GM21825 (cell line): ENCODE results near the gene BARHL2.

Source experiments
- ATAC-seq: cut with Tn5 transposase; IDR thresholded peaks from one replicate; pipeline ENCODE4 v1.9.1; 2021; ENCODE audit warnings: mild to moderate bottlenecking, moderate library complexity; ENCODE audit not compliant: unreplicated experiment

BARHL2 gene

GRCh38 chr1:90710579-90711536, 6.2 kb downstream of the BARHL2 start:
- no peak for ATAC-seq

- no peak for ATAC-seq
These were observed 7.6 kb downstream of the BARHL2 start for GRCh38 chr1:90709535-90709934.

GRCh38 chr1:90708826-90709225, 8.3 kb downstream of the BARHL2 start:
- ATAC-seq, result no peak

DNA sequence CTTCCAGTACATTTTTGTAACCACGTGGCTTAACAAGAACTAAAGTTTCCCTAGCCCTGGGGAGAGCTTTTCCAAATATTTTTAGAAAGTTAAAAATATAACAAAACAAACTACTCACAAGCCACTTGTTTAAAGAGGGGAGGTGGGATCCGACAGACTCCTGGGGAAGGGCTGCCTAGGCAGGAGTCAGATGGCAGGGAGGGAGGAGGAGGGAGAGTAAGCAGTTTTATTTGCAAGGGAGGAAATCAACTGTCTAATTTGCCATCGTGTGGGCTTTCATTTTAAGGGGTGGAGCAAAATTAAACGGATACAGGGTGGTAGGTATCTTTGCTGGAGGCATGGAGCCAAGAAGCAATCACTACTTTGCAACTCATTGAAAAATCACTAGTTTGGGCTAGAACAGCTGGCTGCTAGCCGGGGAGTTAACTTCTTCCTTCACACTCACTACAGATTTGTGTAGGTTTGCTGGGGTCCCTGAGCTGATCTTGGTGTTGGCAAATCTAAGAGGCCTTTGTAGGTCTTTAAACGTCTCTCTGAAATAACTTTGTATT, 8.8 kb downstream of the BARHL2 start:
- ATAC-seq, result no peak

- ATAC-seq, result no peak
These were observed 9.8 kb downstream of the BARHL2 start for GRCh38 chr1:90707363-90707710.

GRCh38 chr1:90706437-90707362, 10.4 kb downstream of the BARHL2 start:
- no peak for ATAC-seq

DNA sequence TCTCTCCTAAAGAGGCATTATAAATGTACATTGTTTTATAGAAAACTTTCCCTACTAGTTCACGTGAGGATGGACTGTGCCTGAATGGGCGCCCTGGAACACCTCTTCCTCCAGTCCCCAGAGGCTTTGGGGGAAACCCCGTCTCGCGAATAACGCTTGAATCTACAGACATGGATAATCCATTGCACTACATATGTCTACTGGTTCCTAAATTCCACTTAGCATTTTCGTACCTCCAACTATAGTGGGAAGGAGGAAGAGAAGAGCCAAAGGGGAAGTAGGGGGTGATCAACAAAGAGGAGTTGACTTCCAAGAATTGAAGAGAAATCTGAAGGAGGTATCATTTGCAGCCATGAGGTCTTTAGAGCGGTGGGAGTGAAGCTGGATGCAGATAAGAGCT, 11.1 kb downstream of the BARHL2 start:
- ATAC-seq, result no peak

DNA sequence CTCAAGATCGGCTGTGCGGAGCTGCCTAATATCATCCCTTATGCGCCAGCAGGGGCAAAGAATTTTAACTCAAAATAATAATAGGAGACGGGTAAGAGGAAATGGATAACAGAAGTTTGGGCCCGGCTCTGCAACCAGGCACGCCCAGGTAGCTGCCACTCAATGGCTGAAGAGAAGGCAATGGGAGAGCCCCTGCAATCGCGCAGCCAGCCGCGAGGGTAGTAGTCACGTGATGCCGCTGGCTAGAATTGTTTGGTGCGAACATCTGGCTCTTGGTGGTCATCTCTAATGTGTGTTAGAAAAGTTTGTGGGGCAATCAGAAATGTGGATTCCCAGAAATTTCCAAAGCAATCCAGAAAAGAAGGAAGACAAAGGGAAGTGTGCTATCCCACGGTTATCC, 12.3 kb downstream of the BARHL2 start:
- ATAC-seq, result no peak

DNA sequence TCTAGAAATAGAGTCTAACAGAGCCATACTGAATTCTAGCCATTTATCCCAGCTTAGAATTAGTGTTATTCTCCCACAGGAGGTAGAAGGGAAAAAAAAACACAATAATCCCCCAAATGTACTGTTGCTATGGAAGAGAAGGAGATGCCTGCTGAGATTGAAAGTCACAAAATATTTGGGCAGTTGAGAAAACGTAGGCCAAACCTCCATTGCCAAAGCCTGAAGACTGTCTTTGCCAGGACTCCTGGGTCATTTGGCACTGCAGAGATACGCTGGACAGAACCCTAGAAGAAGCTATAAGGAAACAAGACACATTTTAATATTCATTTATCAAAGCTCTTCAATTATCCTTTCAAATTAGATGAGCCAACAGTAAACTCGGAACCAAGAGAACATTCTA, 22.3 kb downstream of the BARHL2 start:
- no peak for ATAC-seq

DNA sequence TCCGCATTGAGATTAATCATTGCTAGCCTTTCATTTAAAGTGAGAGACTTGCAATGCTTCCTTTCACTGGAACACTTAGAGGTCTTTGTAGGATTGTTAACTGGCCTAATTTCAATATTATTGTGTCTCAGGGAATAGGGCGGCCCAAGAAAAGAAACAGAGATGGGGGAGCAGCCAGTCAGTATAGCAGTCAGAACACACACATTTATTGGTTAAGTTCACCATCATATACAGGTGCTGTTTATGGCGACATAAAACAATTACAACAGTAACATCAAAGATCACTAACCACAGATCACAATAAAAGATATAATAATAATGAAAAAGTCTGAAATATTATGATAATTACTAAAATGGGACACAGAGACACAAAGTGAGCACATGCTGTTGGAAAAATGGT, 29.4 kb downstream of the BARHL2 start:
- no peak for ATAC-seq

DNA sequence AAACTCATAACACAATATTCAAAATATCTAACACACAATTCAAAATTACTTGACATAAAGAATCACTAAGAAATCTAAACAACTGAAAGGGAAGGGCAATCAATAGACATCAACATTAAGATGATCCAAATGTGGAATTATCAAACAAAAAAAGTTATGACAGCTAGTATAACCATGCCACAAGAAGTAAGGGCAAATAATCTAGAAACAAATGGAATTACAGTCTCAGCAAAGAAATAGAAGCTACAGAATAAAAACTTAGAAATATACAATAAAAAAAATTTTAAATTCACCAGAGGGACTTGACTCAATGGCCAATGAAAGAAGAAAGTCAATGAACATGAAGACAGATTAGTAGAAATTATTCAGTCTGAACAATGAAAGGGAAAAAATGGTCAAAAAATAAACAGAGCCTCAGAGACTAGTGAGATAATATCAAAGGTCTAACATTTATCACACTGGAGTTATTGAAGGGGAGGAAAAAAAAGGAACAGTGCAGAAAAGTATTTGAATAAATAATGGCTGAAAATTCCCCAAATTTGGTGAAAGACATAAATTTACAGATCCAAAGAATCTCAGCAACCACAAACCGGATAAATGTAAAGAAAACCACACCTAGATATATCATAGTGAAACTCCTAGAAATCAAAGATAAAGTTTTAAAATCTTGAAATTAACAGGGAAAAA, 41.8 kb downstream of the BARHL2 start:
- ATAC-seq, result no peak

DNA sequence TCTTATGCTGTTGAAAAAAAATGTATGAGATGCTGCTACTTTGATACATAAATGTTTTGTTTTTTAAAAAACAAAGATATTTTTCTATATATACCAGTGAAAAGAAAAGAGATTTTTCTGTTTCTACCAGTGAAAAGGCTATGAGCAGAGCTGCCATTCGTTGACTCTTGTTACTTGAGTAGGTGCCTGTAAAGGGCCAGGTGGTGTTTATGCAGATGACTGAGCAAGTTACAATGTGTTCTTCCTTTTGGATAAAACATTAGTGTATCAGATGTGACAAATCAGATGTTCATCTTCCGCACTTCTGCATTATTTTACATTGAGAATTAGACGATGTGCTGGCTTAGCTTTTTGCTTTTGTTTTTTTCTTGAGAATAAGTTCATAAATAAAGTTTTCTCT, 45.4 kb downstream of the BARHL2 start:
- no peak for ATAC-seq

DNA sequence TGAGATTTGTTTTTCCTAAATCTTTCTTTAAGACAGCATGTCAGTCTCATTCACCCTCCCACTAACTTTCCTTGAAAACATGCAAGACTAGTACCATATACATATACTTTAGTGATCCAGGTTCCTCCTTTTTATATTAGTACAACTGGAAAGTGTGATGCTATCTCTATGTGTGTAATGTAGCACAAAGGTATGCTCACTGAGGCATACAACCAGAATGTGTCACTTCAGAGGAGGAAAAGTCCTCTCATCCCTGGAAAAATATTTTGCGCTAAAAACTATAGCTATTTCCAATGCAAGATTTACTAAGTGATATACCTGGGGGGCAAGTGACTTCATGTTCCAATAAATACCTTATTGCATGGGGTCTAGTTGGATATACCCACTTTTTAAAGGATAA, 45.9 kb downstream of the BARHL2 start:
- no peak for ATAC-seq
